Activated T-helper 2 cell treated with anti-CD3 and anti-CD28 coated beads, Interferon-gamma antibody, Interleukin-2, Interleukin-4, amounts not matched to agents 10 μg/mL and 5 μg/mL and 100 μg/mL, durations not matched to agents 14 hours and 24 hours and 36 hours (primary cell): Measurements from ENCODE around the gene SRCIN1. TPM values are rescaled to one million over a fixed set of nuclear protein-coding genes. Genes with fewer than 3 reads are reported as not detected.
"Not testable (repeated sequence)": the region's sequence is repeated elsewhere in the genome, so short reads cannot be mapped to it uniquely, and the experiment has no call there.

Source experiments
- DNase-seq: peaks from one replicate; pipeline ENCODE4 v3.0.0; 2021; ENCODE audit warnings: low spot score
- H3K27ac Mint-ChIP-seq: one replicate; pipeline ENCODE4 v1.8.0; 2021; ENCODE audit warnings: mixed read lengths
- H3K27me3 Mint-ChIP-seq: one replicate; pipeline ENCODE4 v1.8.0; 2021; ENCODE audit warnings: low read depth, mixed read lengths
- H3K36me3 Mint-ChIP-seq: one replicate; pipeline ENCODE4 v1.8.0; 2021; ENCODE audit warnings: low read depth, mixed read lengths
- H3K4me1 Mint-ChIP-seq: one replicate; pipeline ENCODE4 v1.8.0; 2021; ENCODE audit warnings: low read depth, mixed read lengths
- H3K4me3 Mint-ChIP-seq: one replicate; pipeline ENCODE4 v1.8.0; 2021; ENCODE audit warnings: low read depth, mild to moderate bottlenecking, moderate library complexity, mixed read lengths
- H3K9me3 Mint-ChIP-seq: one replicate; pipeline ENCODE4 v1.8.0; 2021; ENCODE audit warnings: mixed read lengths
- intact Hi-C: fragments of 100-400 bp; cut with micrococcal nuclease; formaldehyde crosslinking; loops from one replicate; pipeline ENCODE4 v1.15.1; 2023
- total RNA-seq: library from RNA; stranded (reverse); gene quantifications from 2 replicates; pipeline ENCODE4 v1.2.3, GENCODE V29; 2022

SRCIN1 gene
- 0.14 and 0.16 TPM in 2 replicates for total RNA-seq

DNA sequence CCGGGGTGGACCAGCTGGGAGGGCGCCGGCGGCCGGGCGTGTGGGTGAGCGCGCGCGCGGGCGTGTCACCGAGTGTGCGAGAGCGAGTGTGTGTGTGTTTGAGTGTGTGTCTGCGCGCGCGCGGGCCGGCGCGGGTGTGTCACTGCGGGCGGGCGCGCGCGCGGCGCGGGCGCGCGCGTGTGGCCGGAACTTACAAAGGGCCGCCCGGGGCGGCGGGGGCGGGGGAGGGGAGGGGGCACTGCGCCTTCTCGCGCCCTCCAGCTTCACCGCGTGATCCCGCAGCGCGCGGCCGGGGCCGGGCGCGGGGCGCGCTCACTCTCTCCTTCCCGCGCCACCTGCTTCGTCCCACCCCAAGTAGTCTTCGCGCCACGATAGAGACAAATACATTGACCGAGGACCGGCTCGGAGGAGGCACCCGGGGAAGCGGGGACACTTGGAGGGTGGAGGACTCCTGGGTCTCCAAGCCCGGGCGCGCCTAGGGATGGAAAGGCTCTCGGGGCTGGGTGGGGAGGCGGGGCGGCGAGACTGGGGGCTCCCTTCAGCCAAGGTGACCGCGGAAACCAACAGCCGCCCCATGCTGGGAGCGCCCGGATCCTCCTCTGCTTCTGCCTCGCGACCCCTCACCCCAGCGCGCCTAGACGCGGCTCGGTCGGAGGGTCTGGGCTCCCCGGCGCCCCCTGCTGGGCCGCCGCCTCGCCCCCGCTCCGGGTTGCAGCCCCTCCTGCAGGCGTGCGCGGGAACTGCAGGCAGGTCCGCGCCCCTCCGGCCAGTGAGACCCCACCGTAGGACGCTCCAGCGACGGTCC lies at the start of gene SRCIN1:
TSS of gene SRCIN1 (minus strand) at position 112 of the 805 bp plus-strand sequence. CDS start 247 bp downstream, outside the sequence.
- peak; percentile 25 for DNase-seq
- Mint-ChIP-seq H3K4me1 (no peaks in the 10 kb centered on the region), H3K4me3 (peak within 1 kb of the TSS; percentile 68), H3K36me3 (no peaks in the 10 kb centered on the region), H3K9me3 (no peaks in the 10 kb centered on the region), H3K27ac (no peak within 1 kb of the TSS), H3K27me3 (peaks cover 68% of the 10 kb centered on the region)
- intact Hi-C loops = no loop called here

- H3K4me3 Mint-ChIP-seq = no peak overlapping the region
- no peak for DNase-seq
- peaks cover 5% of the 10 kb centered on the region for H3K4me1 Mint-ChIP-seq
- peaks cover 27% of the 10 kb centered on the region for H3K27me3 Mint-ChIP-seq
- intact Hi-C loops = no loop called here
- no peak overlapping the region for H3K27ac Mint-ChIP-seq
- no peaks in the 10 kb centered on the region for H3K36me3 Mint-ChIP-seq
- no peaks in the 10 kb centered on the region for H3K9me3 Mint-ChIP-seq
Measured at GRCh38 chr17:38654411-38655398, 49.0 kb upstream of the SRCIN1 start.

DNA sequence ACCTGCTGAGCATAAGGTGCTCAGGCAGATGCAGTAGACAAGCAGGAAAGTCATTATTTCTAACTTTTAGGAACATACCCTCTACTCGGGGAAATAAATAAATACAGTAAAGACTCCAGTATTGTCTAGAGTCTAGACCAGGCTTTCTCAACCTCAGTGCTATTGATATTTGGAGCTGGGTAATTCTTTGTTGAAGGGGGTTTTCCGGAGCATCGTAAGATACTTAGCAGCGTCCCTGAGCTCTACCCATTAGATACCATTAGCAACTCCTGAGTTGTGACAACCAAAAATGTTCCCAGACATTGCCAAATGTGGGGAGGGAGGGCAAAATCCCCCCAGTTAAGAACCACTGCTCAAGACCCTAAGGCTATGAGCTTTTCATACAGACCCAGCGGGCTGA lies 47.9 kb upstream of the SRCIN1 start:
- no peaks in the 10 kb centered on the region for H3K9me3 Mint-ChIP-seq
- intact Hi-C loops = no loop called here
- peaks cover 5% of the 10 kb centered on the region for H3K4me1 Mint-ChIP-seq
- H3K27ac Mint-ChIP-seq = no peak overlapping the region
- peaks cover 28% of the 10 kb centered on the region for H3K27me3 Mint-ChIP-seq
- no peak for DNase-seq
- H3K36me3 Mint-ChIP-seq = no peaks in the 10 kb centered on the region
- H3K4me3 Mint-ChIP-seq = no peak overlapping the region

DNA sequence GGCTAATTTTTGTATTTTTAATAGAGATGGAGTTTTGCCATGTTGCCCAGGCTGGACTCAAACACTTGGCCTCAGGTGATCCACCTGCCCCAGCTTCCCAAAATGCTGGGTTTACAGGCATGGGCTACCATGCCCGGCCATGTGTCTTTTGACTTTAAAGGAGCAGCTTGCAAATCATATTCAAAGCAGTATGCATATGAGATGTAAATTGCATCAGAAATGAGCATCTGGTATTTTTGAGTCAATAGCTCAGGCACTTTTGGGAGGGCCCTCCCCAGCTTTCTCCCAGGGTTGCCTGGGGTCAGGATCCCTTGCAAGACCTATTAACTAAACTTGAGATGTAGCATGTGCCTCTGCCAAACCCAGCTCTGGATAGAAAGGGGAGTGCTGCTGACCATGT lies 47.5 kb upstream of the SRCIN1 start:
- Mint-ChIP-seq H3K9me3 (no peaks in the 10 kb centered on the region), H3K27ac (no peak overlapping the region)
- intact Hi-C loops = no loop called here

DNA sequence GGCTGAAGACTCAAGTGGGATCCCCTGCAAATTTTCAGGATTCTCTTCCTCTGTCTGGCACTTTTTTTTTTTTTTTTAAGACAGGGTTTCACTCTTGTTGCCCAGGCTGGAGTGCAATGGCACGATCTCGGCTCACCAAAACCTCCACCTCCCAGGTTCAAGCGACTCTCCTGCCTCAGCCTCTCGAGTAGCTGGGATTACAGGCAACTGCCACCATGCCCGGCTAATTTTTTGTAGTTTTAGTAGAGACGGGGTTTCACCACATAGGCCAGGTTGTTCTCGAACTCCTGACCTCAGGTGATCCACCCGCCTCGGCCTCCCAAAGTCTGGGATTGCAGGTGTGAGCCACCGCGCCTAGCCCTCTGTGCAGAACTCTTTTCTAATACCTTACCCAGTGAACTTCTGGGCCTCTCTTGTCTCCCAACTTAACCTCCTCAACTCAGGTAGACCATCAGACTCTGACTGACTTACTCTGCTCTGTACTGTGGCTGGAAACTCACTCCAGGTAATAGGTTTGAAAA lies 45.0 kb upstream of the SRCIN1 start:
- H3K4me1 Mint-ChIP-seq, H3K27ac Mint-ChIP-seq, DNase-seq, H3K9me3 Mint-ChIP-seq, H3K4me3 Mint-ChIP-seq, intact Hi-C loops, H3K36me3 Mint-ChIP-seq: not testable (repeated sequence)
- H3K27me3 Mint-ChIP-seq = peaks cover 27% of the 10 kb centered on the region

More for the DNA sequence above, 47.5 kb upstream of the SRCIN1 start:
- Mint-ChIP-seq H3K36me3 (no peaks in the 10 kb centered on the region), H3K27me3 (peaks cover 26% of the 10 kb centered on the region), H3K4me3 (no peak overlapping the region), H3K4me1 (peaks cover 5% of the 10 kb centered on the region)
- no peak for DNase-seq

DNA sequence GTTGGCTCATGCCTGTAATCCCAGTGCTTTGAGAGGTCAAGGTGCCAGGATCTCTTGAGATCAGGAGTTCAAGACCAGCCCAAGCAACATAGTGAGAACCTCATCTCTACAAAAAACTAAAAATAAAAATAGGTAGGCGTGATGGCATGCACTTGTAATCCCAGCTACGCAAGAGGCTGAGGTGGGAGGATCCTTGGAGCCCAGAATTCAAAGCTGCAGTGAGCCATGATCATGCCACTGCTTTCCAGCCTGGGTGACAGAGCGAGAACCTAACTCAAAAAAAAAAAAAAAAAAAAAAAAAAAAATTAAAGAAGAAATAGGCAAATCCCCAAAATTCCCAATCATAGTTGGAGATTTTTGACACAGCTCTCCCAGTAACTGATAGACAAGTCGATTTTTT lies 32.2 kb upstream of the SRCIN1 start:
- intact Hi-C loops = no loop called here
- DNase-seq = no peak
- Mint-ChIP-seq H3K27ac (no peak overlapping the region), H3K36me3 (no peaks in the 10 kb centered on the region), H3K27me3 (peaks cover 18% of the 10 kb centered on the region), H3K4me3 (no peak overlapping the region), H3K4me1 (no peaks in the 10 kb centered on the region), H3K9me3 (no peaks in the 10 kb centered on the region)

GRCh38 chr17:38636054-38636453 lies 30.3 kb upstream of the SRCIN1 start:
- no peak overlapping the region for H3K4me3 Mint-ChIP-seq
- peaks cover 17% of the 10 kb centered on the region for H3K27me3 Mint-ChIP-seq
- no peaks in the 10 kb centered on the region for H3K9me3 Mint-ChIP-seq
- no peaks in the 10 kb centered on the region for H3K36me3 Mint-ChIP-seq
- intact Hi-C loops = no loop called here
- DNase-seq = no peak
- H3K4me1 Mint-ChIP-seq = no peaks in the 10 kb centered on the region
- no peak overlapping the region for H3K27ac Mint-ChIP-seq

DNA sequence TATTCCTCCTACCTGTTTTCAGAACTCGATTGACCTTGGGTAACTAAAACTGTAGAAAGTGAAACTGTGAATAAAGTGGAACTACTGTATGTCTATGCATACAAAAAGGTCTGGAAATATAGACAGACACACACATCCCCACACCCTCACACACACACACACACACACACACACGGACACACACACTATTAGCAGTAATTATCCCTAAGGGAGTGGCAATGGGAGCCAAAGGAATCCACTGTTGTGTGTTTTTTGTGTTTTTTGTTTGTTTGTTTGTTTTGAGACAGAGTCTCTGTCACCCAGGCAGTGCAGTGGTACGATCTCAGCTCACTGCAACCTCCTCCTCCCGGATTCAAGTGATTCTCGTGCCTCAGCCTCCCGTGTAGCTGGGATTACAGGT lies 26.6 kb upstream of the SRCIN1 start:
- H3K4me1 Mint-ChIP-seq = no peaks in the 10 kb centered on the region
- H3K36me3 Mint-ChIP-seq = no peaks in the 10 kb centered on the region
- H3K9me3 Mint-ChIP-seq = no peaks in the 10 kb centered on the region
- DNase-seq = no peak
- intact Hi-C loops = no loop called here
- H3K27ac Mint-ChIP-seq = no peak overlapping the region
- H3K27me3 Mint-ChIP-seq = peaks cover 9% of the 10 kb centered on the region
- H3K4me3 Mint-ChIP-seq = no peak overlapping the region

GRCh38 chr17:38628441-38628840 lies 22.7 kb upstream of the SRCIN1 start:
- Mint-ChIP-seq H3K9me3 (no peaks in the 10 kb centered on the region), H3K27me3 (peaks cover 15% of the 10 kb centered on the region), H3K4me3 (no peak overlapping the region), H3K27ac (no peak overlapping the region), H3K4me1 (peaks cover 1% of the 10 kb centered on the region), H3K36me3 (no peaks in the 10 kb centered on the region)
- intact Hi-C loops = no loop called here
- no peak for DNase-seq

DNA sequence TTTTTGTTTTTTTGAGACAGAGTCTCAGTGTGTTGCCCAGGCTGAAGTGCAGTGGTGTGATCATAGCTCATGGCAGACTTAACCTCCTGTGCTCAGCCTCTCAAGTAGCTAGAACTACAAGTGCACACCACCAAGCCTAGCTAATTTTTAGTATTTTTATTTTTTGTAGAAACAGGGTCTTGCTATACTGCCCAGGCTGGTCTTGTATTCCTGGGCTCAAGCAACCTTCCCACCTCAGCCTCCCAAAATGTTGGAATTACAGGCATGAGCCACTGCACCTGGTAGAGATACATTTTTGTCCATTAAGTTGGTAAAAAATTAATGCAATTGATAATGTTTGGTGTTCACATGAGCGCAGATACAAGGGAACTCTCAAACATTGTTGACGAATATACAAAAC lies 22.2 kb upstream of the SRCIN1 start:
- Mint-ChIP-seq H3K4me1 (peaks cover 1% of the 10 kb centered on the region), H3K4me3 (no peak overlapping the region), H3K27ac (no peak overlapping the region), H3K36me3 (no peaks in the 10 kb centered on the region), H3K9me3 (no peaks in the 10 kb centered on the region), H3K27me3 (peaks cover 15% of the 10 kb centered on the region)
- DNase-seq = no peak
- intact Hi-C loops = no loop called here

DNA sequence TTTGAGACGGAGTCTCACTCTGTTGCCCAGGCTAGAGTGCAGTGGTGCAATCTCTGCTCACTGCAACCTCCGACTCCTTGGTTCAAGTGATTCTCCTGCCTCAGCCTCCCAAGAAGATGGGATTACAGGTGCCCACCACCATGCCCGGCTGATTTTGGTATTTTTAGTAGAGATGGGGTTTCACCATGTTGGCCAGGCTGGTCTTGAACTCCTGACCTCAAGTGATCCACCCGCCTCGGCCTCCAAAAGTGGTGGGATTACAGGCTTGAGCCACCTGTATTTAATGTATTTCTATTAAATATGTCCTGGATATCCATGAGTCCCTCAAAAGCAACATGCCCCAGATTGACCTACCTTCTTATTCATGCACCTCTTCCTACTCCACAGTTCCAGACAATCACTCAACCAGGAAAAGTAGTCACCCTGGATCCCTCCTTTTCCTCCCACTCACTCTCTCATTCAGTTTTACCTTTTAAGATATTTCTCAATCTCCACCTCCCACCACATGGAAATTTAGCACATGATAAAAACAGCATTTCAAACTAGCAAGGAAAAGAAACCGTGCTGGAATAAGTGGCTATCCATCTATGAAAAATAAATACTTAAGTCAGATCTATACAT lies 21.0 kb upstream of the SRCIN1 start:
- DNase-seq, H3K4me3 Mint-ChIP-seq, H3K4me1 Mint-ChIP-seq, H3K27ac Mint-ChIP-seq, H3K36me3 Mint-ChIP-seq, intact Hi-C loops, H3K9me3 Mint-ChIP-seq: not testable (repeated sequence)
- H3K27me3 Mint-ChIP-seq = peaks cover 15% of the 10 kb centered on the region

GRCh38 chr17:38625482-38625881 lies 19.7 kb upstream of the SRCIN1 start:
- H3K9me3 Mint-ChIP-seq = no peaks in the 10 kb centered on the region
- intact Hi-C loops = no loop called here
- H3K4me3 Mint-ChIP-seq = no peak overlapping the region

More at GRCh38 chr17:38625482-38625881, 19.7 kb upstream of the SRCIN1 start:
- no peaks in the 10 kb centered on the region for H3K36me3 Mint-ChIP-seq
- H3K27ac Mint-ChIP-seq = no peak overlapping the region
- H3K4me1 Mint-ChIP-seq = peaks cover 1% of the 10 kb centered on the region
- no peak for DNase-seq
- peaks cover 25% of the 10 kb centered on the region for H3K27me3 Mint-ChIP-seq
